ENCODE results near the gene POLD2.
A peak's percentile ranks its signal among the peaks of the same experiment; 100 is the strongest.
"Not testable (repeated sequence)": the region's sequence is repeated elsewhere in the genome, so short reads cannot be mapped to it uniquely, and the experiment has no call there.

POLD2 gene

DNA sequence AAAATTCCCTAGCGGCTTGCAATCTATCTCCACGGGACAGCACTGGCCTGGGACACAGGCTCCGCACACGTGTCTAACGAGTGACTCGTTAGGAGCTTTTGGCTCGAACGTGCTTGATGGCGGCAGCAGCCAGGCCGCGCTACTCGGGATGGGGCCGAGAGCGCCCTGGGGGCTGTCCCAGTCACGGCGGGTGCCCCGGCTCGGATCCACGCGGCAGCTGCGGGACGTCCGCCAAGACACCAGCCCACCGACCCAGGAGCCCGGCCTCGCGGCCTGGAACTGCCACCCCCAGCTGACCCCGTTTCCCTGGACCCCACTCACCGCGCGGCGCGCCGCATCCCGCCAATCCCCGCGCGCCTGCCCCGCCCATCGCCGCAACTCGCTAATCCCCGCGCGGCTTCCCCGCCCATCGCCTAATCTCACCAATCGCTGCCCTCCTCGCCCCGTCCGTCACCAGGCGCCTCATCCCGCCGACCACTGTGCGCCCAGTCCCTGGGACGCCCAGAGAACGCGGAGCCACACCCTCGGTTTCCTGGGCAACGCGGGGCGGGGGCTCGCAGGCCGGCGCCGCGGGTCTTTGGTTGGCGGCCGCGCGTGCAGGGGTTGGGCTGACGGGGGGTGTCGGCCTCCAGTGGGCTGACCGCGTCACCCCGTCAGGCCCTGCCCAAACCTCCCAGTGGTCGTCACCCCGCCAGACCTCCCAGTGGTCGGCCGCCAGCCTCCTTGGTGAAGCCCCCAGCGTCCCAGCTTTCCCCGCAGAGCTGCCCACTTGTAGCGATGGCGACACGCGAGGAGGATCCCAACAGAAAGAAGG, at the start of gene POLD2:
Gene POLD2 (minus strand): TSS at position 359 of the 814 bp plus-strand sequence. CDS start 1,495 bp downstream, outside the sequence.
- DNase-seq, result peak; percentile 99

DNA sequence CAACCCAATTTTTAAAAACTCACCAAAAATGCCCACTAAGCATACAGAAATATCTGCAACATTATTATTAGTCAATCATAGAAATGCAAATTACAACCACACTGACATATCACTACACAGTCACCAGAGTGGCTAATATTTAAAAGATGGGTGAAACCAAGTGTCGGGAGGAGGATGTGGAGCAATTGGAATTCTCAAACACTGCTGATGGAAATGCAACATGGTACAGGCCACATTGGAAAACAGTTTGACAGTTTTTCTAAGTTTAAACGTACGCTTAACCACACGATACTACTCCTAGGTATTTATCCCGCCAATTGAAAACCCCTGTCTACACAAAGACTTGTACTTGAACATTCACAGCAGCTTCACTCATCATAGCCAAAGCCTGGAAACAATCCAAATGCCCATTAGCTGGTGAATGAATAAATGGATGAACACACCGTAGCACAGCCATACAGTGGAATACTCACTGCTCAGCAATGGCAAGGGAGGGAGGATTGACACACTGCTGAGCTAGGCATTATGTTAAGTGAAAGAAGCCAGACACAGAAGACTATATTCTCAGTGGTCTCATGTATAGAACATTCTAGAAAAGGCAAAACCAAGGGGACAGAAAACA, 49.6 kb upstream of the POLD2 start:
- no peak for DNase-seq

DNA sequence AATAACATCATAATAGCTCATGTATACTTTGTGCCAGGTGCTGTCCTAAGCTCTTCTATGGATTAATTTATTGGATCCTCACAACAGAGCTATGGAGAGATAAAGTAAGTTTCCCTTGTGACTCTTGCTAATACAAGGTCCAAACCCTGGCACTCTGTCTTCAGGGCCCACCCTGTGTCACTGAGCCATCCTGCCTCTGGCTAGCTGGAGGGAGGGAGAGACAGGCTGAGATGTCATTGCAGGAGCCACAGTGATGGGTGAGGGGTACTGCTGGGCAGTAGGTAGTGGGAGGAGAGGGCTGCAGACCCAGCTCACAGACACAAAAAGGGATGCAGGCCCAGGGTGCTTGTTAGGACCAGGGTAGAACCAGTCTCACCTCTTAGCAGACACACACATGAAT, 49.0 kb upstream of the POLD2 start:
- DNase-seq, result no peak

DNA sequence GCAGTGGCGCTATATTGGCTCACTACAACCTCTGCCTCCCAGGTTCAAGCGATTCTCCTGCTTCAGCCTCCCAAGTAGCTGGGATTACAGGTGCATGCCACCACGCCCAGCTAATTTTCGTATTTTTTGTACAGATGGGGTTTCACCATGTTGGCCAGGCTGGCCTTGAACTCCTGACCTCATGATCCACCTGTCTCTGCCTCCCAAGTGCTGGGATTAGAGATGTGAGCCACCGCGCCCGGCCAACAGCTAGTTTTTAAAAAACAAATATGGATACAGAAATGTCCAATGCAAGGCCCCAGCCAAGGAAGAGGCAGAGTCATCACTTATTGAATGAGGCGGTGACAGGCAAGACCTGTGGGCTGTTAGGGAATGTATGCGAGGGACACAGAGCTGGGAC, 48.6 kb upstream of the POLD2 start:
- not testable (repeated sequence) for DNase-seq

DNA sequence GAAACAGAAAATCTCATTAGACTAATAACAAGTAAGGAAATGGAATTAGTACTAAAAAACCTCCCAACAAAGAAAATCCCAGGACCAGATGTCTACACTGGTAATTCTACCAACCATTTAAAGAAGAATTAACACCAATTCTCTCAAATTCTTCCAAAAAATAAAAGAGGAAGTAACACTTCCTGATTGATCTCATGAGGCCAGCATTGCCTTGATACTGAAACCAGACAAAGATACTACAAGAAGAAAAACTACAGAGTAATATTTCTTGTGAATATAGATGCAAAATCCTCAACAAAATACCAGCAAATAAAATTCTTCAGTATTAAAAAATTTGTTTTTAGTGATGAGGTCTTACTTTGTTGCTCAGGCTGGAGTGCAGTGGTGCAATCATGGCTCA, 44.6 kb upstream of the POLD2 start:
- DNase-seq, result no peak

DNA sequence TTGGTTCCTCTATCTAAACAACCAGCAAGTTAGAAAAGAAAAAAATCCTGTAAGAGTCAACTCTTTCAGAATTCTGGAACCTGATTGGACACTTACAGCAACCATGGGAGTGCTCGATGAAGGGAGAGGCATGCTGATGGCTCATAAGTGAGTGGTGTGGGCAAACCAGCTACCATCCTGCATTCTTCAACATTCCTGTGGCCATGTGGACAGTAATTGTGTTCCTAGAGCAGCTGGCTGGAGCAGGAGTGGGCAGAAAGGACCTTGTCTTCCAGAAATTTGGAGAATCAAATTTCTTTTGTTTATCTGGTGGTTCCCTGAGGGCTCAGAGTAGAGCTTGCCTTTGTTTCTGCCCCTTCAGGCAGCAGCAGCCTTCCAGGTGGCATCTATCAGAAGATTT, 40.2 kb upstream of the POLD2 start:
- no peak for DNase-seq

DNA sequence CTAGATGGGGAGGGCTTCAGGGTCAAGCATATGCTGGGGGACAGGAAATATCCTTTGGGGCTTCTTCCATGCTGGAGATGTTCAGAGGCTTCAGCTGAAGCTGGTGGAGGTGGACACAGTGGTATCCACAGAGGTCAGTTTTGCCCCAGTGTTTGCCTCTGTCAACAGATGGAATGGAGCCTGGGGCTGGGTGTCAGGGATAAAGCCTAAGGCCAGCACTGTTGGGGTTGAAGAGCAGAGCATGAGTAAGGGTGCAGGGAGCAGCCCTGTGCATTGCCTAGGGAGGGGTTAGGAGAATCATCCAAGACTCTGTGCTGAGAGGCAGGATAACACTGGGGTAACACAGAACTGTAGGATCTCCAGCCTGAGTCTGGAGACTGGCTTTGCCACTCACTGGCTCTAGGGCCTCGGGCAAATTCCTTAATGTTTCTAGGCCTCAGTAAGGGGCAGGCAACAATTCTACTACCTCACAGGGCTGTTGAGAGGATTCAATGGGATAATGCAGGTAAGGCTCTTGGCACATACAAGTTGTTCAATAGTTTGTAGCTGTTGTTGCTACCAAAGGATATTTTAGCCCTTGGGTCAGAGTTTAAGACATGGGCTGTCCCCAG, 39.5 kb upstream of the POLD2 start:
- DNase-seq, result no peak

DNA sequence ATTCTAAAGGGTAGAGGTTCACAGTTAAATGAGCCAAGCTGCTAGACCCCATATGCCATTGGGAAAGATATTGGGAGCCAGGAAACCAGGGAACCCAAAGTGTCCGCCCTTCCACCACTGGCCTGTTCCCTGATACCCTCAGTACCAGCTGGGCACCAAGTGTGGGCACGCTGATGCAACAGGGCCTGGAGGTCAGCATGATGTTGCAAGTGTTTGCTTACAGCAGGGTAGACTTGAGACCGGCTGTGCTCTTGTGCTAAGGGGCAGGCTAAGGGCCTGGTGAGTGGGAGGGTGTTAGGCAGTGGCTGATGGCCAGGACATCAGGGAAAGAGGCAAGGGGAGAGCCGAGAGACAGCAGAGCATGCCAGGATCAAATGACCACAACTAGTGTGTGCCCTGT, 38.8 kb upstream of the POLD2 start:
- DNase-seq, result no peak

DNA sequence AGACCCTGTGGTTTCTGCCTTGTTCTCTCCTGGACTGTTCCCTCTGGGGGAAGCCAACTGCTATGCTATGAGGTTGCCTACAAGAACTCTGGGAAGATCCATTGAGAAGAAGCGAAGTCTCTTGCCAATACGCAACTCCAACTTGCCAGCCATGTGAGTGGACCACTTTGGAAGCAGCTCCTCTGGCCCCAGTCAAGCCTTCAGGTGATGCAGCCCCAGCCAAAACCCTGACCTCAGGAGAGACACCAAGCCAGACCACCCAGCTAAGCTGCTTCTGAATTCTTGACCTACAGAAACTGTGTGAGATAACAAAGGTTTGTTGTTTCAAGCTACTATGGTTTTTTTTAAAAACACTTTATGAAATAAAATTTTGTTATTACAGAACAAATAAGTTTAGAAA, 38.0 kb upstream of the POLD2 start:
- DNase-seq, result no peak

DNA sequence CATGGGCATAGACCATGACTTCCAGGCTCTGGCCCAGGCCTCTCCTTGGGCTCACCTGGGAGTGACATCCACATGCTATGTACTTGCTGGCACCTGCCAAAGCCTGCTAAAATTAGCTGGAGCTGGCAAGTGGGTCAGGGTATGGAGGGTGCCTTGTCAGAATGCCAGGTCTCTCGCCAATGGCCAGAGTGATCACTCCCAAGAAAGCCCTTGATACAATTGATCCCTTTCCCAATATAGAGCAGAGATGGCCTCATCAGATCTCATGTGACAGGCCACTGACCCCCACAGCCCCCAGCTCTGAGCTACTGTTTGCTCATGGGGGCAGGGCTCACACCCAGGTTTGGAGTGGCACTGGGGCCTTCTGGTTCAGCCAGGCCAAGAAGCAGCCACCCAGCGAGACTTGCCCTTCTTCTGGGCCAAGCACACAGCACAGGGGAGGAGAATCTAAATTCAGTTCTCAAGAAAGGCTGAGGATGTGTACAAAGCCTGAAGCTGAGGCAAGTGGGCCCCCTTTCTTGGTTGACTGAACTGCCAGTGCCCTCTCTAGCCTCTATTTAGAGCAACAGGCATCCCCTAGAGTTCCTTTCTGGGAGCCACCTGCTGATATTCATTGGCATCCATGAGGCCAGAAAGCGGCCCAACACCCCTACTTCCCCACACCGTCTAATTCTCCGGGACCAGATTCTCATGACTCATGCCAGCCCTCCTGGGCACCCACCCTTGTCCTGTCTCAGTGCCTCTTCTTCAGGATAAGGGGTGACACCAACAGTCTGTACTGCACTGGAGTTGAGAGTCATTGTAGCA, 36.7 kb upstream of the POLD2 start:
- no peak for DNase-seq

DNA sequence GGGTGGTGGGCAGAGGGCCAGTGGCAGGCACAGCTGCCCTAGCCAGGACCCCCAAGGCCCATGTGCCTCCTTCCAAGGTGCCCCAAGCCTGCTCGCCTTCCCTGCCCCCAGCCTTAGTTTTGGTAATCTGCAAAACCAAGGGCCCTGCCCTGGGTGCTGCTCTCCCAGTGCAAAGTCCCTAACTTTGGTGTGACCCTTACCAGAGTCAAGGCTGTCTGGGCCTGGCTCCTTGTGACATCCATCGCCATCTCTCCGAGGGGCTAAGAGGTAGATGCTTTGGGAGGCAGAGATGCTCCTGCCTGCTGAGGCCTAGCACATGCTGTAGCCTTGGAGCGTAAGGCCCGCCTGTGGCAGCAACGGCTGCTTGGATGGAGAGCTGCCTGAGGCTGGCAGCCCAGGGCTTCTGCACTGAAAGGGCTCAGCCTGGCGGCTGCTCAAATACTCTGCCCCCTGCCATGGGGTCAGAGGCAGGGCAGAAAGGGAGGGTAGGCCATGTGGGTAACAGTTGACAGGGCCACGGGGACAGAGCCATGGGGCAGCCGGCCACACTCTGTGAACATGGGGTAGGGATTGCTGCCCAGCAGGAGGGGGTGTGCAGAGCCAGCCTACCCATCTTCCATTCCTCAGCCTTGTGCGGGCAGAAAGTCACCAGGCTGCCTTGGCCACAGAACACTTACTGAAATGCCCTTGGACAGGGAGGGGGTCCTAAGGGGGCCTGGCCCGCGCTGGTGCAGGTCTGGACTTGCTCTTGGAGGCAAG, 35.7 kb upstream of the POLD2 start:
- no peak for DNase-seq

DNA sequence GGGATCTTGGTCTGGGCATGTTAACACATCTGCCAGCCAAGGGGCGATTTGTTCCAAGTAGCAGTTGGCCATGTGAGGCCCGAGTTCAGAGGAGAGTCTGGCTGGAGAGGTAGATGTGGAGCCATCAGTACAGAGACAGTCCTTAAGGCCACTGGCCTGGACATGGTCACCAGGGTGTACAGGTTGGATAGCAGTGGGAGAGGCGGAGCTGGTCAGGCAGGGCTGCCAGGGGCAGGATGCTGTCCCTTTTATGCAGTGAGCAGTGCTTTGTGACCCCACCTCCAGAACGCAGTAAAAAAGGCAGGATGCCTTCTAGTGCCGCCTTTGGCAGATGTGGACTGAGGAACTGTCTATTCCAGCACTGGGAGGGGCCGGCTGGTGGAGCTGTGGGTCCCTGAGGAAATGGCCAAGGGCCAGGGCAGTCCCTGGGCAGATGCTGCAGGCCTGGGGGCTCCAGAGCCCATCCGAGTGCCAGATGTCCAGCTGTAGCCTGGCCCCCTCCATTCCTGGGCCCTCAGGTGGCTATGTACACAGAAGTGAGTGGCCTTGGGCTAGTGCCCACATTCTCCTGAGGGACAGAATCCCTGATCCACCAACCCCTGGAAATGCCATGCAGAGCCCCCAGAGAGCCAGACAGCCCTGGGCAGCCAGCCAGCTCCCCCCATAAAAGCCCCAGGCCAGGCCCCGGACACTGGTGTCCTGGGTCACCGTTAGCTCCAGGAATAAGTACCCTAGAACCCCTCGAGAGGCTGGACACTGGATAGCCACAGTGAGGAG, 34.9 kb upstream of the POLD2 start:
- no peak for DNase-seq

DNA sequence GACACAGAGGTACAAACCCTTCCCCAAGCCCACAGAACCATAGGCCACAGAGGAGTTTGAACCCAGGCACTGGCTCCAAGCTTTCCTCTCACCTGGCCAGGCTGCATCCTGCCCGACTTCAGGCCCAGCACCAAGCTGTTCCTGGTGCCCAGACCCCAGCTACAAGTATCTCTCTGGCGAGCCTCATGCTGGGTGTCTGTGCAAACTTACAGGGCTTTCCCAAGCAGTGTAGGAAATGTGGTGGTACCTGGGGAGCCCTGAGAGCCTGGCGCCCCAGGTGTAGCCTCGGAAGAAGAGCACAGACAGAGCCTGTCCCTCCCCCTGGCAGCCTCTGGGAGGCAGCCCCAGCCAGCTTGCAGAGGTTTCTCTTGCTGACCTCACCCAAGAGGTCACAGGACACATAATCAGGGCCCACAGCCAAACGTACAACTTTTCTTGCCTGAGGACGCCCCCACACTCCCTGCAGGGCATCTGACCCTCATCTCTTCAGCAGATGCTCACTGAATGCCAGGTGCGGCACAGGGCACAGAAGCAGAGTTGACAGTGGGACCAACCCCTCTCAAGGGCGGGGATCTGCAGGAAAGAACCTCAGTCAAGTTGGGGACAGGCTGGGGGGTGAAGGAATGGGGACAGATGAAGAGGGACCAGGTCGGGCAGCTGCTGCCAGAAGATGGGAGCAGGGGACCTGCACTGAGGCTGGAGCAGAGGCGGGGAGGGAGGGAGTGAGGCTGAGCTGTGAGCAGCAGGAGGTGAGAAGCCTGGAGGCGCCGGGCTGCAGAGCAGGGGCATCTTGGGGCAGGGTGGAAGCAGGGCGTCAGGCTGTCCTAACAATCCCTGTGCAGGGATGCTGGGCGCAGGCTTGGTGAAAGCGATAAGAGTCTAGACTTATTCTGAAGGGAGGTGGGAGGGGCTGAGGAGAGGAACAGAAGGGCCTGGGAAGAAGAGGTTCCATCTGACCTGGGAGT, 34.0 kb upstream of the POLD2 start:
- DNase-seq, result no peak

DNA sequence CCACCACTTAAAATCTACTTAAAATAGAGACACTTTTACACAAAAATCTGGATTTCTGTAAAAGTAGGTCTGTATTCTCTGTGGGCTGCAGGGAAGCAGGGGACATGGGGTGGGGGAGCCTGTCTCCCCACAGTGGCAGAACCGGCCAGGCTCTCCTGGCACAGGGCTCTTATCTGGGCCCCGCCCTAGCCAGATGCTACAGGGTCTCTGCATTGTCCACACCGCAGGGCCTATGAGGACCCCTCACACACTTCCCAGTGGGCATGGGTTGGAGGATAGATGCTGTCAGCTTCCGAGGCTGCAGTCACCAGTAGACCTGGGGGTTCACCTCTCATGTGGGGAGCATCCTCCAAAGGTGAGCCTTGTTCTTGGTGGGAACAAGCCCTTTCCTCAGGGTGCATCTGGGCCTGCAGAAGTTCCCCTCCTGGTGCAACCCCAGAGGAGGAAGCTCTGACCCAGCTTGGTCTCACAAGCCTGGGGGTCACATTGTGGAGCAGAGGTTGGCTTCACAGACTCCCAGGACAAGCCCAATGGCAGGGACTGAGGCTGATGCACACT, 33.2 kb upstream of the POLD2 start:
- no peak for DNase-seq

DNA sequence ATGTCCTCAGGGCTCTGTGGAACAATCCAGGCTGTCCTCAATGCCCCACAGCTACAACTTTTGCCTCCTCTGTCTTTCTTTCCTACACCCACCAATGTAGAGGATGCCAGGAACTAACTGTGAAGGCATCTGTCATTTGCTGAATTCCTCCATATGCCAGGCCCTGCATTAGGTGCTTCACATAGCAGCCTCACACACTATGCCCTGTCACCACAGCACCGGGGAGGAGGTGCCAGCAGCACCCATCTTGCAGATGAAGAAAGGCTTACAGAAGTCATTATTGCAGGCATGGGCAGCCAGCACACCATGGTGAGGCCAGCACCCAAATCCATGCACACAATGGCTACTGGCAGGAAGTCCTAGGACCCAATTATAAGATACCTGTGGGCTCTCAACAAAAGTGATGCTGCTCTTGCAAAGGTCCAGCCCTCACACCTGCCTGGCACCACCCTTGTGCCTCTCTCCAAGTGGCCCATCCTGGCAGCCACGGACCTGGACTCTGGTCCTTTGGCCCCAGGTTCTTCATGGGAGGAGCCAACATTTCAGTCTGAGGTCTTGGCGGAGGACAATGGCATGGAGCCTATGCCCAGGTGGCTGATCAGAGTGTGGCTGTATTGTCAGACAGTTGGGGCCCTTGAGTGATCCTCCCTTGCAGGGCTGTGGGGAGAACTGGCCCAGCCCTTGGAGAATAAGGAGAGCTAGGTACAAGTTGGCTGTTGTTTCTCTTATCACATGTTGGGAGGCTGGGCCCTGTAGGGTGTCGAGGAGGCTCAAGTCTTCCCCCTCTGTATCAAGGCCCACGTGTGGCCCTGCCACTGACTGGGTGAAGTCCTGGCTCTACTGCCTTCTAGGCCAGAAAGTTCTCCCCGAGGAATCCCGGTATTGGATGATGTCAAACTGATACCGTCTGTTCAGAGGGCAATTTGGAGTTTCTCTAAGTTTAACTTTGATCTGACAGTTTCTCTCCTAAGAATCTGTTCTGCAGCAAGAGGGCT, 32.1 kb upstream of the POLD2 start:
- DNase-seq, result no peak

DNA sequence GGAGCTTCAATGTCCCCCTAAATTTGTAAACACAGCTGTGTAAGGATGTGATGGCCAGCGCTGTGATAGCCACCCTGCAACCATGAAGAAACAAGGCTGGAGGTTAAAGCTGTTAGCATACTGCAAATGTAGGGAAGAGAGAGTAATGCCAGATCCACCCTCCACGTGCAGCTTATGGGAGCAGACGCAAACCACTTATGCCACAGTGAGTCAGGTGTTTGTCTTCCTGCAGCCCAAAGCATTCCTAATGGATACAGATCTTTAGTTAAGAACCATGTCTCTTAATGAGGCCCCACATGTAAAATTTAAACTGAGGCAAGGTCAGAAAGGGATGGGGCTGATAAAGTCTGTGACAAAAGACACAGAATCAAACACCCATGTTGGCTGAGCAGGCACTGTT, 31.4 kb upstream of the POLD2 start:
- no peak for DNase-seq

DNA sequence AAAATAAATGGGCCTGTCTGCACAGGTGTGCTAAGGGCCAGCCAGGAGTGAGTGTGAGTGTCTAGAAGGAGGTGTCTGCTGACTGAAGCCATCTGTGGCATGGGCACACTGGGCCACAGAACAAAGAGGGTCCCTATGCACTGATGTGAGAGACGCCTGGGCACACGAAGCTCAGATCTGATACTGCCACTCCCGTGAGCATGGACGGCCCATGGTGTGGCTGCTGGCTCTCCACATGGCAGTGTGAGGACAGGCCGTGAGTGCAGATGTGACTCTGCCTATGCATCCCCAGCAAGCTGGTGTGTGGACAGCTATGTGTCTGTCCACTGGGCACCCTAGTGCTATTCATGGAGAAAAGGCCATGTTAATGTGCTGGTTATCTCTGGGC, 30.6 kb upstream of the POLD2 start:
- DNase-seq, result no peak

DNA sequence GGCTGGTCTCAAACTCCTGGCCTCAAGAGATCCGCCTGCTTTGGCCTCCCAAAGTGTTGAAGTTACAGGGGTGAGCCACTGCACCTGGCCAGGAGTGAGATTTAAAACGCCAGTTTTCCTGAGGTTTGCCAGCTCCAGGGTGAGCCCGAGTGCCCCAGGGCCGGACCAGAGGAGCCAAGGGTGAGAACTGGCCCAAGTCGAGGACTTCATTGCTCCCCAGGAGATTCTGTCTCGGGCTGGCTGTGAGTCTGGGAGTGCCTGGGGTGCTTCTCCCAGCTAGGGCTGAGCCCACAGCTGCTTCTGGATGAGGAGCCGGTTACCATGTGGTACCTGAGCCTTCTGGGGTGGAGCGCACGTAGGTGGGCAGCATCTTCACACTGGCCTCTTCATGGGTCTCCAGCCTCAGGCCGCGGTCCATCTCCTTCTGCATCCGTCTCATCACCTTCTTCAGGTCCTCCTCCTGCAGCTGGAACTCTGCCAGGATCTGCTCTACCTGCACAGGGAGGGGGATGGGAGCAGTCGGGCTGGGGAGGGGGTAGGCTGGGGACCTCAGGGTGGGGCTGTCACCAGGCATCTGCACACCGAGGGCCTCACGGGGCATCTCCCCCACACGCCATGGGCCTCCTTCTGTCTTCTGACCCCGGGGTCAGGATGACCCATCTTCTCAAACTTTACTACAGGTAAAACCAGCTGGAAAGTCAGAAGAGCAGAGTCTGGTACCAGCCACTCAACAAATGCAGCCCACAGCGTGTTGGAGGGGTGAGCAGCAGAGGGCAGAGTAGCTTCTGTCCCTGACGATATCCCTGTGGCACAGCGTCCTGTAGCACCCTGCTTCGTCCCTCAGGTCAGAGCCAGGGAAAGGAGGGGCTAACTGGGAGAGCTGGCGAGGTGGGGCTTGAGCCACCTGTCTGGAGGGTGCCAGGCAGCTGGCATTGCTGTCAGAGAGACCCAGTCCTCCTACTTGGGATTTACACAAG, 29.9 kb upstream of the POLD2 start:
- DNase-seq, result no peak
